ENCODE results near the gene MAGEA8. TPM values are rescaled to one million over a fixed set of nuclear protein-coding genes. Genes with fewer than 3 reads are reported as not detected.
"Not testable (repeated sequence)": the region's sequence is repeated elsewhere in the genome, so short reads cannot be mapped to it uniquely, and the experiment has no call there.

Gene MAGEA8
- polyA plus RNA-seq, 1 donor: 0.43 TPM

DNA sequence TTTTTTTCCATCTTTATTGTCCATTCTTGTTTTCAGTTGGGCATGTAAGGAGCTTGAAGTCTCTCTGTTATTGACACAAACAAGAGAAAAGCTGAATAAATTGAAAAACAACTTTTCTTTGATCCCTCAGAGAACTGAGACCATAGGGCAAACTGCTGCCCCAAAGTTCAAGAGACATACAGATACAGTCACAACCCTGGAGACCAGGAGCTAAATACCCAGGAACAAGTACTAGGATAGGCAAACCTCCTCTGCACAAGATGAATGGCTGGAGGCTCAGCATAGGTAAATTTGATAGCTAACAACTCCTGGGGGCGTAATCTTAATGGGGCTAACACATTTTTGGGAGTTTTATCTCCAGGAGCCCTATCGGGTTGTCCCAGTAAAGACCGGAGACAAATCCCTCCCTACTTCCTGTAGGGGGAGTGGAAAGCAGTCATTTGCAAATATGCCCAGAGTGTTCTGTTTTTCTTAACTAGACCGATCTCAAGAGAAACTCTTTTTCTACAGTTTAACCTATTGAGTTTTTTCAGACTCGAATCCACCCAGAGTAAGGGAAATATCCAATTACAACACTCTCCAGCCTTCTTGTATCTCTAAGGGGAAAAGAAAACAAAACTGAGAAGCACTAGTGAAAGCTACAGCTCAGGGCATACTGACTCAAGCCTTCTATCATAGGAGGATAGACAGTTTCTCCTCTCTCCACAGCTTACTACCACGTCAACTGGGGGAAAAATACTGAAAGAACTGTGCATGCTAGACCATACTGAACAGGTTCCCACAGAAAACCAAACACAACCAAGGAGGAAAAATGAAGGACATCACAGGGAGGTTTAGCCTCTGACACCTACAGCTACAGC lies 23.1 kb downstream of the MAGEA8 start:
- no peak for DNase-seq

DNA sequence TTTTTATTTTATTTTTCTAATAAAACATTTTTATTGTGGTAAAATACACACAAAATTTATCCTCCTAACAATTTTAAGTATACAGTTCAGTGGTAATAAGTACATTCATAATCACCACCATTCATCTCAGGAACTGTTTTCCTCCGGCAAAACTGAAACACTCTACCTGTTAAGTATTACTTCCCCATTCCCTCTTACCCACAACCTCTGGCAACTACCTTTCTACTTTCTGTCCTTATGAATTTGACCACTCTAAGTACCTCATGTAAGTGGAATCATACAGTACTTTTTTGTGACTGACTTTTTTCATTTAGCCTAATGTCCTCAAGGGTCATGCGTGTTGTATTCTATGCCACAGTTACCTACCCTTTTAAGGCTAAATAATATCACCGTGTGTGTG lies 27.3 kb downstream of the MAGEA8 start:
- DNase-seq: no peak

DNA sequence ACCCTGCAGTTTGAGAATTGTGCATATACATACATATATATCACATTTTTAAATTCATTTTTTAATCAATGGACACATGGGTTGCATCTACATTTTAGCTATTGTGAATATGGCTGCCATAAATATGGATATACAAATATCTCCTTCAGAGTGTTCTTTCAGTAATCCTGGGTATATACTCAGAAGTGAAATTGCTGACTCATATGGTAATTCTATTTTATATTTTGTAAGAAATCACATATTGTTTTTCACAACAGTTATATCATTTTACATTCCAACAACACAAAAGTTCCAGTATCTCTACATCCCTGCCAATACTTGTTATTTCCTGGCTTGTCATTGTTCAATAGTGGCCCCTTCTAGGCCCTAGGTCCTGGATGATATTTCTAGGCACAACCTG lies 27.7 kb downstream of the MAGEA8 start:
- no peak for DNase-seq

DNA sequence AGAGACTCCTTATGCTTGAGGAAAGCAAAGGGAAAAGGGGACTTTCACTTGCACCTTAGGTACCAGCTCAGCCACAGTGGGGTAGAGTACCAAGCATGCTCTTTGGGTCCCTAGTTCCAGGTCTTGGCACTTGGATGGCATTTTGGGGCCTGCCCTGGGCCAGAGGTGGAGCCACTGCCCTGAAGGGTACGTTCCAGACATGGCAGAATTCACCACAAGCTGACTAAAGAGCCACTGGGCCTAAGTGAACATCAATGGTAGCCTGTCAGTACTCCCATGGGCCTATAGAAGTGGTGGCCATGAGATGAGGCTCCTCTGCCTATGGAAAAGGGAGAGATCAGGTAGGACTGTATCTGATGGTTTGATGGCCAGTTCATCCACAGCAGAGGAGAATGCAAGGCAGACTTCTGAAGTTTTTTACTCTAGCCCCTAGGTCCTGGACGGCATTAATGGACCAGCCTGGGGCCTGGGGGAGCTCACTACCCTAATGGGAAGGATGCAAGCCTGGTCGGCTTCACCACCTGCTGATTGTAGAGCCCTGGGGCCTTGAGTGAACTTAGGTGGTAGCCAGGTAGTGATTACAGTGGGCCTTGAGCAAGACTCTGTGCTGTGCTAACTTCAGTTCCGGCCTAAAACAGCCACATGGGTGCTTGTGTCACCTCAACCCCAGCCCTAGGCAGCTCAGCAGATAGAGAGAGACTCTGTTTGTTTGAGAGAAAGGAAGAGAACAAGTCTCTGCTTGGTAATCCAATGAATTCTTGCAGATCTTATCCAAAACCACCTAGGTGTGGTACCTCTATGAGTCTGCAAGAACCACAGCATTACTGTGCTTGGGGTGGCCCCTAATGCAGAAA lies 28.6 kb downstream of the MAGEA8 start:
- no peak for DNase-seq

DNA sequence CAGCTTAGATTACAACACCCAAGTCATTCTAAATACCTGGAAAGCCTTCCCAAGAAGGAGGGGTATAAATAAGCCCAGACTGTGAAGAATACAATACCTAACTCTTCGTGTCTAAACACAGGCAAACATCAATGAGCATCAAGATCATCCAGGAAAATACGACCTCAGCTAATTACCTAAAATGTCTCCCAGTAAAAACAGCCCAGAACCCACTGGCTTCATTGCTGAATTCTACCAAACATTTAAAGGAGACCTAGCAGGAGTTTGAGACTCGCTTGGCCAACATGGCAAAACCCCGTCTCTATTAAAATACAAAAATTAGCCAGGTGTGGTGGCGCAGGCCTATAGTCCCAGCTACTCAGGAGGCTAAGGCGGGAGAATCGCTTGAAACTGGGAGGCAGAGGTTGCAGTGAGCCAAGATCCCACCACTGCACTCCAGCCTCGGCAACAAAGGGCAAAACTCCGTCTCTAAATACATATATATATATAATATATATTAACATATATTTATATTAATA lies 29.3 kb downstream of the MAGEA8 start:
- DNase-seq: no peak

DNA sequence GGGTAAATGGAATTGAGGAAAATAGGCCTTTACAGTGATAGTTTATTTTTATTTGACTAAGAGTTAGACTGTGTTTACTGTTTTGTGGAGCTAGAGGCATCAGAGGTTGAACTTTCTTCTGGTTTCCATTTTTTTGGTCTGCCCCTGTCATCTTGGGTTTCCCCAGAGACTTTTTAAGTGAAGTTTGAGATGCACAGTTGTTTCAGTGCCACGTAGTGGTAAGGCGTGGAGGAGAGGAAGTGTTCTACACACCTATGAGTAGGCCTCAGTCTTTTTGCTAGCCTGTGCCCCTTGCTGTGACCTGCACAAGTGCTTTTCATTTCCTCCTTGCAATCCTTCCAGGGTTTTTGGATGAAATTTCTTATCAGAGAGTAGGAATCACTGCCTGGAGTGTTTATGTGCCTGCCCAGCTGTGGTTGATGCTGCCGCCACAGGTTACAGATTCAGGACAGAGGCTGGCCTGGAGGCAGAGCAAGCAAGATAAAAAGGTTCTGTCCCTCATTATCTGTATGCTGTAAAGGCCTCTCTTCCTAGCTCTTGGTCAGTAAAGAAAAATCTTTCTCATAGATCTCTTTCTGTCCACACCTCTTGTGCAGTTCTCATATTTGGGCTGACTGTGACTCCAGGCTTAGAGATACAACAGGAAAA lies 35.9 kb downstream of the MAGEA8 start:
- DNase-seq: no peak

DNA sequence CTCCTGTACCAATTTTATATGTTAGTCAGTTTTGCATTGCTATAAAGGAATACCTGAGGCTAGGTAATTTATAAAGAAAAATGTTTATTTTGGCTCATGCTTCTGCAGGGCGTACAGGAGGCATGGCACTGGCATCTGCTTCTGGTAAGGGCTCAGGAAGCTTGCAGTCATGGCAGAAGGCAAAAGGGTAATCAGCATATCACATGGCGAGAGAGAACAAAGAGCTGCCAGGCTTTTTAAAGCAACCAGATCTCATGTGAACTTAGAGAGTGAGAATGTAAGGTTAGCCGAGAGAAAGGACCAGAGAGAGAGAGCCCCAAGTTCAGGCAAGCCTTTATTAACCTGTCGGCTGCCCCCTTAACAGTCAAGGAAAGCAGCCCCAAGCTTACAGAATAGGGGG lies 42.9 kb downstream of the MAGEA8 start:
- not testable (repeated sequence) for DNase-seq

DNA sequence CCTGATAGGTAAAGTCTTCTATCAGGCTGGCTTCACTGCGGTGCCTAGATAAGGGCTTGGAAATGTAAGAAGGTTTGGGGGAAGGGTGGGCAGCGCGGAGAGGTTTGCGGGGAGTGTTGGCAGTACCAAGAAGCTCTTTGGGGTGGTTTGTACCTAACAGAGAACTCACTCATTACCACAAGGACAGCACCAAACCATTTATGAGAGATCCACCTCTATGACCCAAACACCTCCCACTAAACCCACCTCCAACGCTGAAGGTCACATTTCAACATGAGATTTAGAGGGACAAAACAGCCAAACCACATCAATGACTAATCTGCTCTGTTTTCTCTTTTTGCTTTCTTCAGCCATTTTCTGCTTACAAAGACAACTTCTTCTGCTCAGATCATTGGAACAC lies 43.5 kb downstream of the MAGEA8 start:
- DNase-seq: not testable (repeated sequence)

DNA sequence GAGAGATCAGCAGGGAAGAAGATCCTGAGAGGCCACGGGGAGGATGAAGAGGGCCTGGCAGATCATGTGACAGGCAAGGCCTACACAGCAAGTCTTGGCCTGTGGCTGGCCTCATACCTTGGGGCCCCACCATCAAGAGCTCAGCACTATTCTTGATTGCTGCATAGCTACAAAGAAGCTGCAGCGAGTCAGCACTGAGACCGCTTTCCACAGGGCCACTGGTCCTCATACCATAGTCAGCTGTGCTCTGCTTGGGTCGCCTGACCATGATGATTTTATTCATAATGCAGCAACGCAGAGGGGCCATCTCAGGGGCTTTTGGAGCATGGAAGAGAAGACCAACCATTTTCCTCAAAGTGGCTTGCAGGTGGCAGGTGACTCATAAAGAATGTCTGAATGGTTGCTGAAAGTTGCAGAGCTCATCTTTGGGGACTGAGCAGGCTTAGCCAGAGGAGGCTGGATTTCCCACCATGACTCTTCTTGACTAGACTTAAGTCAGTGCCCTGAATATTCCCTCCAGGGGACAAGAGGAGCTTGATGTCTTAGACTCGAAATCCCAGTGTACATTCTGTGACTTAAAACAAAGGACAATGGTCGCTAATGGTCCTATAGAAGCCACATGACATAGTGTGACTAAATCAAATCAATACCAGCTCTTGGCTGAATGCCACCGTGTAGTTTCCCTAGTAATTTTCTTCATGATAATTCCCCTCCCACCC lies 46.4 kb downstream of the MAGEA8 start:
- not testable (repeated sequence) for DNase-seq

DNA sequence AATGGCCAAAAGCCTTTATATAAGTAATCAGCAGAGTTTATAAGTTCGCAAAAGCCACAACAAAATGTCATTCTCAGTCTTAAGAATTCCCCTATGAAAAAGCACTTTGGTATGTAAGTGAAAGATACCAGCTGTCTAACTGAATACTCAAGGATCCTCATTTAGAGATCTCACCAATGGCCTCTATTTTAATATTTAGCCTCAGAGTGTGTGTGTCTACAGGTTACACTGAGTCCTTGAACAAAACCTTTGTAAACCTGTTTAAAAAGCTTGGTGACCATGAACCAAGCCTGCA lies 46.9 kb downstream of the MAGEA8 start:
- not testable (repeated sequence) for DNase-seq

DNA sequence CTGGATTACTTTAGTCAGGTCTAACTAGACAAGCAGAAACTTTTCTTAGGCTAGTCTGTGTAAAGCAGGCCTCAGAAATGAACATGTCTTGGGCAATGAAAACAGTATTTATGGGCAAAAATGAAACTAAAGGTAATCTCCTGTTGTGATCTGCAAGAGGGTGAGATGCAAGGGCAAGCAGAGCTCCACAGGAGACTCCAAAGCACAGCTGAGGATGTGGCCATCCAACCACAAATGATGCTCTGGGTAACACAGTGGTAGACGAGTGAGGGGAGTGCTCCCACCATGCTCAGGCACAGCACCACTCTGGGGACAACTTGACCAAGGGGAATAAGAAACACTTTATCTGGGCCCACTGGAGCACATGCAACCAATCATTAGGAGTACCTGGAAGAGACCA lies 47.7 kb downstream of the MAGEA8 start:
- DNase-seq: not testable (repeated sequence)

DNA sequence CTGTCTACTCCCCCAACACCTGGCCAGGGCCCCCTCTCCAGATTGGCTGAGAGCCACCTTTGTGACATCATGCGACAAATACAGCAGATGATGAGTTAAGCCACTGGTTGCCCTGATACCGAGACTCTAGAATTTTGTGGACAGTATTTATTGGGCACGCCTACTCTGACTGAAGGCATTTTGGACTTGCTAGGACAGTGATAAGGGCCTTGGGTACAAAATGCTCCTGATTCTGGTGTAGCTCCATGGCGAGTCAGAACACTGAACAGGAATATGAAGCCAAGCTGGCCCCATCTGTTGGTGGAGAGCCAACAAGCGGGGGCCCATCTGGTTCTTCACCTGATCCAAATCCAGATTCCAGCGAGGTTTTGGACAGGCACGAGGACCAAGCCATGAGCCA lies 48.4 kb downstream of the MAGEA8 start, which contains the start of gene HSFX4:
TSS of gene HSFX4 (plus strand) at position 174 of the 400 bp plus-strand sequence. CDS start at position 246, 72 bp downstream.
- not testable (repeated sequence) for DNase-seq

DNA sequence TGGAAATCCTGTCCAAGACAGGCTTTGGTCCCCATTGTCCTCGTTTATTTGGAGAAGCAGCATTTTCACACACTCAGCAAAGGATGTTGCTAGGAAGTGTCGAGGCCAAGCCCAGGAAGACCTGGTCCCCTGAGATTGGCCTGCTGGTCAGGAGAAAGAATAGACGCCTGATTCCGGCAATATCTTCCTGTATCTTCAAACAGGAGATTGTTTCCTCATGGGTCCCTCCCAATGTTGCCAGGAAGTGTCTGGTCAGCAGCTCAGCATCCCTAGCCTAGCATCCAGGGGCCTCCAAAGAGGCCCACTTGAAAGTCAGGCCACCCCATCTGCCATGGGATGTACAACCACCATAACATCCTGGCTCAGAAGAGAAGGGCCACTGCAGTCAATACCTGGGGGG lies 50.4 kb downstream of the MAGEA8 start:
- not testable (repeated sequence) for DNase-seq

DNA sequence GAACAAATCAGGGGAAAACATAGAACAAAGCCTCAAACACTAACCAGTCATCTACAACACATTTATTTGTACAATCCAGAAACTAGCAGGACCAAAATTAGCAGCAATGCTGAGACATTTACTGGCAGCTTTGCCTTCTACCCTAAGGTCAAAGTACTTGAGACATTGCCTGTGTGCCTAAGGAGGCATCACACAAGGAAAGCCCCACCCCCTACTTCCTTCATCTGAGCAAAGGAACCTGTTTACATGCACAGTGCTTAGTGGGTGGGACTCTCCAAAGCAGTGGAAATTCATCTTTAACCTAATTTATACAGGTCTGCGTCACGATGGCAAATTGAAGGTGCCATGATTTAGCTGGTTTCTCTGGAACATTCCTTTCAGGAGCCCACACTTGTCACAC lies 51.2 kb downstream of the MAGEA8 start:
- not testable (repeated sequence) for DNase-seq

DNA sequence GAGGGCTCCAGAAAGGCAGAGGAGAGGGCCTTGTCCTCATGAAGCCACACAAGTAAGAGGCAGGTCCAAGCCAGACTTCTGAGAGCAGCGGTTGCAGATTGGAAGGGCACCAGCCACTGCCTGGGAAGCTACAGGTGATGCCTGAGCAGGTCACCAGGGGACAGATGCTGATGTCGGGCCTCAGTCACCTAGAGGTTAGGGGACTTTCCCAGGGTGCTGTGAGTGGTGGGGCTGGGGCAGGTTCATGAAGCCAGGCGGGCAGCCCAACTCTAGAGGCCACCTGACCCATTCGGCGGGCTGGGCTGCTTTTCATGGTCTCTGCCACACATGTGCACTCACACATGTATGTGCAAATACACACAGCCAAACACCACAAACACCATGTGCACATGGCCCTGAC lies 52.0 kb downstream of the MAGEA8 start:
- DNase-seq: not testable (repeated sequence)

DNA sequence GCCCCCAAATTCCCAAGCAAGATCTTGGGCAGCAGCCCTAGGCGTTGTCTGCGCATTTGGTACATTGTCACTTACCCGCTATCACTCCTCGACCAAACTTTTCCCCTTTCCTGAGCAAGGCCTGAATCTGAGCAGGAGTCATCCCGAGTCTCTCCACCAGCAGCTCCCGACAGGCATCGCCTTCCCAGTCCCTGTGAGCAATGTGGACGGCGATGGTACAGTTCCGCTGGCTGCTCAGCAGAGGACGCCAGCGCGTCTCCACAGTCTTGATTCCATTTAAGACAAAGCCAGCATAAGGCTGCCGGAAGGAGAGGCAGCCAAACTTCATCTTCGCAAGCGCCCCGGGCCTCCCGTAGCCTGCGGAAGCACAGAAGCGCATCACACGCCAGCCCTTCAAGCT lies 52.6 kb downstream of the MAGEA8 start:
- DNase-seq: not testable (repeated sequence)

Other genes with a start within 250 kb of the MAGEA8 start
- 51.9 TPM for gene TMEM185A, start 249.4 kb upstream of the MAGEA8 start, polyA plus RNA-seq (ENCODE audit: insufficient read length)
- not detected for gene MAGEA11, start 169.1 kb upstream of the MAGEA8 start, polyA plus RNA-seq (ENCODE audit: insufficient read length)
- 2.1 TPM for gene HSFX1, start 107.1 kb upstream of the MAGEA8 start, polyA plus RNA-seq (ENCODE audit: insufficient read length)
- not detected for gene MAGEA9, start 99.3 kb upstream of the MAGEA8 start, polyA plus RNA-seq (ENCODE audit: insufficient read length)
- gene HSFX4, start 48.4 kb downstream of the MAGEA8 start, polyA plus RNA-seq (ENCODE audit: insufficient read length): 0.25 TPM
- 29.6 TPM for gene EOLA2, start 57.3 kb downstream of the MAGEA8 start, polyA plus RNA-seq (ENCODE audit: insufficient read length)

Data from left kidney (tissue), 2 donors.